Measurements from ENCODE around the gene TMEM203.

TMEM203 gene, protein sequence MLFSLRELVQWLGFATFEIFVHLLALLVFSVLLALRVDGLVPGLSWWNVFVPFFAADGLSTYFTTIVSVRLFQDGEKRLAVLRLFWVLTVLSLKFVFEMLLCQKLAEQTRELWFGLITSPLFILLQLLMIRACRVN

DNA sequence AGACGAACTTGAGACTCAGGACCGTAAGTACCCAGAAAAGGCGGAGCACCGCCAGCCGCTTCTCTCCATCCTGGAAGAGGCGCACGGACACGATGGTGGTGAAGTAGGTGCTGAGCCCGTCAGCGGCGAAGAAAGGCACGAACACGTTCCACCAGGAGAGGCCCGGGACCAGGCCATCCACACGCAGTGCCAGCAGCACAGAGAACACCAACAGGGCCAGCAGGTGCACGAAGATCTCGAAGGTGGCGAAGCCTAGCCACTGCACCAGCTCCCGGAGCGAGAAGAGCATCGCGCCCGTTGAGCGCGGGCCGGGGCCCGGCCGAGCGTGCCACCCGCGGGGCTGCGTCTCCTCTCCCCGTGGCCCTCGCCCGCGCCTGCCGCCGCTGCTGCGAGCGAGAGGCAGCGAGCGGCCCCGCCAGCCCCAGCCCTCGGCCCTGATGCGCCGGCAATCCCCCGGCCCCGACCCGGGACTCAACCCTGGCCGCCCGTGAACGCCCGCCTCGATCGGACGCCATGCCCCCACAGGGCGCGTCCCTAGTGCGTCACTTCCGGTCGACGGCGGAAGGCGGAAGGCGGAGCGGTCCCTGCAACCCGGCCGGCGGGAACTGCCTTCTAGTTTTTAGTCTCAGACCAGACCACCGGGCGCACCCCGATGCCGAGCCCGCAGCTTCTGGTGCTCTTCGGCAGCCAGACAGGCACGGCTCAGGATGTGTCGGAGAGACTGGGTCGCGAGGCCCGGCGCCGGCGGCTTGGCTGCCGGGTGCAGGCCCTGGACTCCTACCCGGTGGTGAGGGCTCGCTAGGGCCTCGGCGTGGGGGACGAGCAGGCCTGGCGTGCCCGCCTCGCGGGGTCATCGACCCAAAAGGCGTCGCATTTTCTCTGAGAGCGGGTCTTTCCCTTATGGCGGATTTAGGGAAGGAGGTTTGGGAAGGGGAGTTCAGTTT is at the start of gene TMEM203, which contains the start of gene NDOR1:
TMEM203 (minus strand) TSS at position 523 of the 944 bp plus-strand sequence; CDS start at position 289, 234 bp downstream.
NDOR1 (plus strand) TSS at position 575 of the 944 bp plus-strand sequence; CDS start at position 653, 78 bp downstream.
- TF ChIP-seq ZNF274 (IDR thresholded peaks at IDR 0.05; ENCODE audit: low read depth, low read length): no peak
- peak within 1 kb of the TSS; percentile 96 for H3K4me3 ChIP-seq (ENCODE audit: low read length)

DNA sequence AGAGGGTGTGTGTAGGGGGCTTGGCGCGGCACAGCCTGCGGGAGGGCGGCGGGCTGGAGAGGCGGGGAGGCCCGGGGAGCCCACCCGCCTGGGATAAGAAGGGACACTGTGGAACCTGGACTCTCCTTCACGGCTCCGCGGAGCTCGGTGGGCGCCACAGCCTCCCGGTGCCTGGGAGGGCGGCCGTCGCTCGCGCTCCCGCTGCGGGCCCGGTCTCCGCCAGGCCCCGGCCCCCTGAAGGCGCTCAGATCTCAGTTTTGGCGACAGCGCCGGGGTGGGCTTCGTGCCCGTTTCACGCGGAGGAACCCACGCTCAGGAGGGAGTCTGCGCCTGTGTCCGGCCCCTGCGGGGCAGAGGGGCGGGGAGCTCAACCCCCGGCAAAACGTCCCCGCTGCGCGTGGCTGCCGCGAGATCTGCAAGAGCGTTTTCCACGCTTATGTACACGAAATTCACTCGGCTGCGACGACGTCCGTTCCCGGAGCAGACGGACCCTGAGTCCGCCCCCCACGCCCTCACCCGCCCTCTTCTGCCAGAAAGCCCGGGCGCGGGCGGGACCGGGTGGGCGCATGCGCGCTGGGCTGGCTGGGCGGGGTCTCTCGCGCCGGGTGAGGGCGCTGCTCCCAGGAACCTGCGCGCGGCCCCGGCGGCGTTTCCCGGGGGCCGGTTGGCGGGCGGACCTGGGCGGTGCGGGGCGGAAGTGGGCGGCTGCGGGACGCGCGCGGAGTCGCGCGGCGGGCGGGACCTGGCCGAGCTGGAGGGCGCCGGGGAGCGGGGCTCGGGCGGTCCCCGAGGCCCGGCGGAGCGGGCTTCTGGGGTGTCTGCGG is 49.4 kb upstream of the TMEM203 start, which contains the start of gene NELFB:
NELFB (plus strand) TSS at position 704 of the 824 bp plus-strand sequence.
- no peak for TF ChIP-seq ZNF274 (IDR thresholded peaks at IDR 0.05; ENCODE audit: low read depth, low read length)
- peak within 1 kb of the TSS; percentile 80 for H3K4me3 ChIP-seq (ENCODE audit: low read length)

DNA sequence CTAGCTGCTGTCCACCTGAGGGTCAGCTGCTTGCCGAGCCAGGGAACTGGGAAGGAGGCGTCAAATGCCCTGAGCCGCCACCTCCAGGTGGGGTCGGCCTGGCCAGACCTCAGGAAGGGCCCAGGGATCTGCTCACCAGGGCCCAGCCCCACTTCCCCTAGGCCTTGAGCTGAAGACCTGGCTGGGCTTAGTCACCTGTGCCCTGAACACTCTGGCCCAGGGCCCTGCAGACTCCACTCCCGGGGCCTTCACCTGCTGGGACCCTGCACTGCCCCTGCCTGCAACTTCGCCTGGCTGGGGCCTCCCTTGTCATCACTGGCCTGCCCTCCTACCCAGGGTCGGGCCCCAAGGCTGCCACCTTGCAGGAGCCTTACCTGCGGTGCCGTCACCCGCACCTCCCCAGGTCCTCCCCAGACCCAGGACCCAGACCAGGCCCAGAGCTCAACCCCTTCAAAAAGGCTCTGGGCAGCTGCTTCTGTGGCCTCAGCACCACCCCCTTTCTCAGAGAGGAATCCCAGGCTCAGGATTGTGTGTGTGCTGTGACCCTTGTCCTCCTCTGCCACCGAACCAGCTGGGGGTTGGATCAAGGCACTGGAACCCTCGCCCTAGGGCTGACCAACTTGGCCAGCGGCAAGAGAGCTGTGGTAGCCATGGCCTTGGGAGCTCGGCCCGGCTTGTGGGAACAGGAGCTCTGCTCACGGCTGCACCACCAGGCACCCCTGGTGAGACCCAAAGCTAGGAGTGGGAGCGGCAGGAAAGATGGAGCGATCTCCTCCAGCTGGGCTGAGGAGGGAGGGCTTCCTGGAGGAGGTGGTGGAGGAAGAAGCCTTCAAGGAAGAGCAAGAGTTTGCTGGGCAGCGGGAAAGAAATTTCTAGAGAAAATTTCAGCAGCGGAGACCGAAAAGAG is 48.5 kb upstream of the TMEM203 start:
- no peak for TF ChIP-seq ZNF274 (IDR thresholded peaks at IDR 0.05; ENCODE audit: low read depth, low read length)
- H3K4me3 ChIP-seq (ENCODE audit: low read length): peak overlapping the region; percentile 80; the same call in 1 of the 2 replicates

DNA sequence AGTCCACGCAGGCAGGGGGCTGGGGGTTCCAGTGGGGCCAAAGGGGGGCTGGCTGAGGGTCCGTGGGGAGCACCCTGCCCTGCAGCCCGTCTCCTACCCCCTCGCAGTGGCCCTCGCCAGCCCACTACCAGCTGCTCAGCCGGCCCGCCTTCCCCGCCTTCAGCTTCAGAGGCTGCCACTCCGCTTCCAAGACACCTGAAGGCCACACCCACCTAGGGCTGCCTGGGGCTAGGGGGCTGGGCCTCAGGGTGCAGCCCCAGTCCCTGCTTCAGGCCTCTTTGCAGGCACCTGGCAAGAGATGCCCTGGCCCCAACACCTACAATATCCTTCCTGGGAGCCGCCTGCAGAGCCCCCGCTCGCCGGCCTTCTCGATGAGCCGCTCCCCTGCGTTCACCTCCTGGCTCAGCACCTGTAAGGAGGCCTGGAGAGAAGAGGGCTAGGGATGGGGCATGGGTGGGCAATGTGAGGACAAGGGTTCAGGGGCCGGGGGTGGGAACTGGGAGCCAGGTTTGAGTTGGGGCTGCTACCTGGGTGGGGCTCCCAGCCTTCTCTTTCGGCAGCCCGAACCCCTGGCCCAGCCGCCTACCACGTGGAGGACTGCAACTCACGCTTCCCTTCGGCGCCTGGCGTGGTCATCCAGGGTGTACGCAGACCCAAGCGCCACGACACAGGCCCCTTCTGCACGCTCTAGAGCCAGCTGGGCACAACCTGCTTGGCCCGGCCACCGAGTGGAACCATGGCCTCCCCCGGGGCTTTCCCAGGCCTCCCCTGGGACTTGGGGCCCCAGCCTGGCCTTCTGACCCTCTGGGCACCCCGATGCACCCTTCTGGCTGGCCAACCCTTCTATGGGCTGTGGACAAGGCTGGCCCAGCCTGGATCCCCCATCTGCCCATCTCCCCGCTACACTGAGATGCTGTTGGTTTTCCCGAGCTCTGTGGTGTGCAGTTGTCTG is 47.4 kb upstream of the TMEM203 start:
- TF ChIP-seq ZNF274 (IDR thresholded peaks at IDR 0.05; ENCODE audit: low read depth, low read length): no peak
- no peak overlapping the region for H3K4me3 ChIP-seq (ENCODE audit: low read length)

DNA sequence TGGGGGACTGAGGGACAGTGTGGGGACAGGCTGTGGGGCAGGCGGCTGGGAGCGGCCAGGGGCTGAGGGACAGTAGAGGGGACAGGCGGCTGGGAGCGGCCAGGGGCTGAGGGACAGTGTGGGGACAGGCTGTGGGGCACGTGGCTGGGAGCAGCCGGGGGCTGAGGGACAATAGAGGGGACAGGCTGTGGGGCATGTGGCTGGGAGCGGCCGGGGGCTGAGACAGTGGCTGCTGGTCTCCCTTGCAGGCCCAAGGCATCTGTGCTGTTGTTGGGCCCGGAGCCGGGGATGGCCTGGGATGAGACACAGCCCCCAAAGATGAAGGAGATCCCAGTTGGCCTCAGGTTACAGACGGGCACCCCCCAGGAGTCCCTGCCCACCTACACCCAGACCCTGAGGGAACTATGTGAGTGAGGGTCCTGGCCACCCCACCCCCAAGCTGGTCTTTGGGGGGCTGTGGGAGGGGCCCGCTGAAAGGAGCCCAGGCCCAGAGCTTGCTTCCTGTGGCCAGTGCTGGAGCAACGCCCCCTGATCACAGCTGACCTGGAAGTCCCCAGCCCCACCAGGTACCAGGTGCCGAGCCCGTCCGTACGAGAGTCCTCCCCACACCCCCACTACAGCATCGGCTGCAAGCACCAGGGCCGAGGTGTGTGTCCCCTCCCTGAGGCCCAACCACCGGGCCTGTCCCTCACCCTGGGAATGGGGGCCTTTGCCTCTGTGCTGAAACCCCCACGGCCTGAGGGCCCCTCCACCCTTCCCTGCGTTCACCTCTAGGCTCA is 46.2 kb upstream of the TMEM203 start:
- no peak for TF ChIP-seq ZNF274 (IDR thresholded peaks at IDR 0.05; ENCODE audit: low read depth, low read length)
- no peak overlapping the region for H3K4me3 ChIP-seq (ENCODE audit: low read length)

DNA sequence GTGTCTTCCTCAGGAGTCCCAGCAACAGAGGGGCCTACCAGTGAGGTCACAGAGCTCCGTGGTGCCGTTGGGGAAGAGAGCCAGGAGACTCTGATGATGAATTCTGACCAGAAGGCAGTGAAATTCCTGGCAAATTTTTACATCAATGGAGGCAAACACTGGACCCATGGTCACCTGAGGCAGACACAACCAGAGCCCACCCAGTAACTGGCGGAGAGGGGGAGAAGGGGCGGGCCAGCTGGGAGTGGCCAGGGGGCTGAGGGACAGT is 45.7 kb upstream of the TMEM203 start, which contains the start of gene STPG3:
STPG3 (plus strand) TSS at position 93 of the 268 bp plus-strand sequence; CDS start at position 94, 1 bp downstream.
- TF ChIP-seq ZNF274 (IDR thresholded peaks at IDR 0.05; ENCODE audit: low read depth, low read length): no peak
- H3K4me3 ChIP-seq (ENCODE audit: low read length): no peak within 1 kb of the TSS

DNA sequence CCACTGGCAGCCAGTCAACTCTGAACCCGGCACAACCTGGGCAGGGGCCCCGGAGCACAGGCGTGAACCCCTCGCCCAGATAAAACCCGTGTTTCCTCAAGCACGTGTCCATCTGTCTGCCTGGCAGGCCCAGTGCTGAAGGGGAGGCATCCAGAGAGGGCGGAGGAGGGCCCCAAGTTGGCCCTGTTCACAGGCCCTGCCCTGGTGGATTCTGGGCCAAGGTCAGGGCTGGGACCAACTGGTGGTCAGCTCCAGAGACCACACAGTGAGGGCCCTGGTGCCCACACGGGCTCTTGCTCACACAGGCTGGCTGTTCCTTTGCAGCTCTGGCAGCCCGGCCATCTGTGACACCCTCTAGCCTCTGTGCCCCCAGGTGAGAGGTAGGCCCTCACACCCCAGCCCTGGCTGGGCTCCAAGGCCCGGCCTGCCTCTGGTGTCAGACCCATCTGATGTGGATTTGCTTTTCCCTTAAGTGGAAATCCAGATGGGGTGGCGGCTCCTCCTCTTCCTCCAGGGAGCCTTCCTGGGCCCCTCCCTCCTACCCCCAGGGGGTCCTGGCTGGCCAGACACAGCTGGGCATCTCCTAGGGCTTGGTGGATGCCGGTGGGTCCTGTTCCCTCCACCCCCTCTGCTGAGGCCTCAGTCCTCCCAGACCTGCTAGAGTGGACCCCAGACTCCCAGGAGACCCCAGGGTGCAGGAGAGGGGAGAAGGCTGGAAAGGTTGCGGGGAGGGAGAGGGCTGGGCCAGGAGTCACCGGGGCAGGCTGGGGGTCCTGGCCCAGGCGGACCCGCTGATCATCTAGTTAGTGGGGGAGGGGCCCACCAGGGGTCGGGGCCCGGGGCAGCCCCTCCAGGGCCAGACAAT is 45.1 kb upstream of the TMEM203 start:
- TF ChIP-seq ZNF274 (IDR thresholded peaks at IDR 0.05; ENCODE audit: low read depth, low read length): no peak

DNA sequence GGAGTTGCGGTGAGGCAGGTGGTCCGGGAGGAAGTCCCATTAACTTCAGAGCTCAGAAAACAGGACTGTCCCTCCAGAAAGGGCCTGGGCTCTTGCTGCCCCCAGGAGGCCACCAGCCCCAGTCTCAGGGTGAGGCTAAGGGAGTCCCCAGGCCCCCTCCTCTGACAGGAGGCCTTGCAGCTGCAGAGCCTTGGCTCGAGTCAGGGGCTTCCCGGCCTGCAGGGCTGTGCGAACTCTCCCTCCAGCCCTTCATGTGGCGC is 42.4 kb upstream of the TMEM203 start:
- no peak overlapping the region for H3K4me3 ChIP-seq (ENCODE audit: low read length)
- no peak for TF ChIP-seq ZNF274 (IDR thresholded peaks at IDR 0.05; ENCODE audit: low read depth, low read length)

More for the DNA sequence above, 45.1 kb upstream of the TMEM203 start:
- H3K4me3 ChIP-seq (ENCODE audit: low read length): no peak overlapping the region

DNA sequence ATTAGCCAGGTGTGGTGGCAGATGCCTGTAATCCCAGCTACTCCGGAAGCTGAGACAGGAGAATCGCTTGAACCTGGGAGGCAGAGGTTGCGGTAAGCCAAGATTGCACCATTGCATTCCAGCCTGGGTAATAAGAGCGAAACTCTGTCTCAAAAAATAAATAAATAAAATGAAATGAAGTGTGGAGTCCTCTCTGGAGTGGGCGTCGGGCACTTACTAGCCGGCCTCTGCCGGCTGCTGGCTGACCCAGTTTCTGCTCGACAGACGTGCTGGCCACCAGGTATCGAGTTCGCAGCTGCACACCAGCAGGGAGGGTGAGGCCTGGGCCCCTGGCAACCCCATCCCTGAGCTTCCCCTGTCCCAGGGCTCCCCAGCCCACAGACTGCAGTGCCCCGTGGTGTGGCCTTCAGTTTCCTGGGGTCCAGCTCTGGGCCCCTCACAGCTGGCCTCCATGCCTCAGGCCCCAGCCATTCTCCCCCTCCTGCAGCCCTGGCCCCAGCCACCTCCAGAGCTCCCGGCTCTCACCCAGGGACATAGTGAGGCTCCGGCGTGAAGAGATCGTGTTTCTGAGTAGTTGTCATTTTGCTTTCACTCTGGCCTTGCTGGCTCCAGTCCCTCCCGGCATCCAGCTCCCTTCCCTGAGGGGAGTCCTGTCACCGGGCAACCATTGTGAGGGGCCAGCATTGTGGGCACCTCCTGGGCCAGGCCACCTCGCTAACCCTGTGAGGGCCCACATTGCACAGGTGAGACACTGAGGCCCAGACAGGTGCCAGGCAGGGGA is 41.9 kb upstream of the TMEM203 start:
- no peak overlapping the region for H3K4me3 ChIP-seq (ENCODE audit: low read length)
- TF ChIP-seq ZNF274 (IDR thresholded peaks at IDR 0.05; ENCODE audit: low read depth, low read length): no peak

All from GM08714 (cell line).